Mucosa of rectum (tissue), 2 donors: Measurements from ENCODE around the gene PLEKHH3.
"Not testable (repeated sequence)": the region's sequence is repeated elsewhere in the genome, so short reads cannot be mapped to it uniquely, and the experiment has no call there.

Experiments used
- H3K27ac ChIP-seq, 2 donors: one replicate each; pipeline ENCODE4 v1.7.0; 2013; ENCODE audit warnings: inconsistent platforms in 2 of 2, low read depth in 2 of 2, low read length in 2 of 2
- H3K27me3 ChIP-seq, 2 donors: one replicate each; pipeline ENCODE4 v1.7.0; 2013; ENCODE audit warnings: low read length in 2 of 2; ENCODE audit not compliant: control insufficient read depth in 2 of 2, insufficient read depth in 2 of 2
- H3K36me3 ChIP-seq, 2 donors: one replicate each; pipeline ENCODE4 v1.7.0; 2013; ENCODE audit warnings: low read length in 2 of 2; ENCODE audit not compliant: control insufficient read depth in 2 of 2, insufficient read depth in 2 of 2
- H3K4me1 ChIP-seq, 2 donors: one replicate each; pipeline ENCODE4 v1.7.0; 2013; ENCODE audit warnings: low read length in 2 of 2, mild to moderate bottlenecking in 1 of 2; ENCODE audit not compliant: control insufficient read depth in 2 of 2, insufficient read depth in 2 of 2
- H3K4me3 ChIP-seq, 2 donors: one replicate each; pipeline ENCODE4 v1.7.0; 2013; ENCODE audit warnings: low read length in 2 of 2
- H3K9ac ChIP-seq, 2 donors: one replicate each; pipeline ENCODE4 v1.7.0; 2013; ENCODE audit warnings: low read length in 2 of 2, low read depth in 1 of 2, mild to moderate bottlenecking in 1 of 2
- H3K9me3 ChIP-seq, 2 donors: one replicate each; pipeline ENCODE4 v1.7.0; 2013; ENCODE audit warnings: low read length in 2 of 2; ENCODE audit not compliant: control insufficient read depth in 2 of 2
- donor health status: healthy.
- donor health status: Normal muscosa, but diverticular disease.

Gene PLEKHH3

GRCh38 chr17:42639525-42640113 lies 37.2 kb downstream of the PLEKHH3 start:
- H3K27ac ChIP-seq, result no peak overlapping the region
- H3K9ac ChIP-seq, result no peak overlapping the region
- no peaks in the 10 kb centered on the region for H3K4me1 ChIP-seq
- H3K9me3 ChIP-seq, result no peaks in the 10 kb centered on the region
- H3K27me3 ChIP-seq, result no peaks in the 10 kb centered on the region
- no peak overlapping the region for H3K4me3 ChIP-seq
- H3K36me3 ChIP-seq, result no peaks in the 10 kb centered on the region

DNA sequence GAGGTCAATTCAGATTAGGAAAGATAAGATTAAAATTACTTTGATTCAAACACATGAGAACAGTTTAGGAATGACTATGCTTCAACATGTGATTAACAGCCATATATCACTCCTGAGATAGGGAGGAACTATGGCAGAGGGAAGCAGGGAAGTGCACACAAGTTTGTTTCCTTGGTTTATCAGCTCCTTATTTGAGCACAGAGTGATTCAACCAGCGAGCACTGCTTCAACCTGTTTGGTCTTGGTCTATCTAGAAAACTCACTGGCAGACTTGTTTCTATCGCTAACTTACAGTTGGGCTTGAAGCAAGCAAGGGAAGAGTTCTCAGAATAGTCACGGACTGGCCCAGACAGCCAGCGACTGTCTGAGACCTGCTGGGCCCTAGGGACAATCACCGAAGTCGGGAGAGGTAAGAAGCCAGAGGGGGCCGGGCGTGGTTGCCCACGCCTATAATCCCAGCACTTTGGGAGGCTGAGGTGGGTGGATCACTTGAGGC lies 43.8 kb downstream of the PLEKHH3 start:
- no peak overlapping the region for H3K27ac ChIP-seq
- H3K9me3 ChIP-seq, result no peaks in the 10 kb centered on the region
- no peaks in the 10 kb centered on the region for H3K27me3 ChIP-seq
- H3K4me1 ChIP-seq, result no peaks in the 10 kb centered on the region
- no peaks in the 10 kb centered on the region for H3K36me3 ChIP-seq
- no peak overlapping the region for H3K4me3 ChIP-seq
- H3K9ac ChIP-seq, result no peak overlapping the region

- Histone ChIP-seq H3K27ac (no peak overlapping the region), H3K27me3 (no peaks in the 10 kb centered on the region), H3K4me1 (peaks cover 0 to under 1% of the 10 kb centered on the region in 2 donors), H3K9me3 (no peaks in the 10 kb centered on the region), H3K9ac (no peak overlapping the region), H3K4me3 (no peak overlapping the region), H3K36me3 (no peaks in the 10 kb centered on the region)
Observed at GRCh38 chr17:42629411-42630009, 47.3 kb downstream of the PLEKHH3 start.

GRCh38 chr17:42627032-42627764 lies 49.6 kb downstream of the PLEKHH3 start:
- not testable (repeated sequence) for H3K27me3 ChIP-seq

DNA sequence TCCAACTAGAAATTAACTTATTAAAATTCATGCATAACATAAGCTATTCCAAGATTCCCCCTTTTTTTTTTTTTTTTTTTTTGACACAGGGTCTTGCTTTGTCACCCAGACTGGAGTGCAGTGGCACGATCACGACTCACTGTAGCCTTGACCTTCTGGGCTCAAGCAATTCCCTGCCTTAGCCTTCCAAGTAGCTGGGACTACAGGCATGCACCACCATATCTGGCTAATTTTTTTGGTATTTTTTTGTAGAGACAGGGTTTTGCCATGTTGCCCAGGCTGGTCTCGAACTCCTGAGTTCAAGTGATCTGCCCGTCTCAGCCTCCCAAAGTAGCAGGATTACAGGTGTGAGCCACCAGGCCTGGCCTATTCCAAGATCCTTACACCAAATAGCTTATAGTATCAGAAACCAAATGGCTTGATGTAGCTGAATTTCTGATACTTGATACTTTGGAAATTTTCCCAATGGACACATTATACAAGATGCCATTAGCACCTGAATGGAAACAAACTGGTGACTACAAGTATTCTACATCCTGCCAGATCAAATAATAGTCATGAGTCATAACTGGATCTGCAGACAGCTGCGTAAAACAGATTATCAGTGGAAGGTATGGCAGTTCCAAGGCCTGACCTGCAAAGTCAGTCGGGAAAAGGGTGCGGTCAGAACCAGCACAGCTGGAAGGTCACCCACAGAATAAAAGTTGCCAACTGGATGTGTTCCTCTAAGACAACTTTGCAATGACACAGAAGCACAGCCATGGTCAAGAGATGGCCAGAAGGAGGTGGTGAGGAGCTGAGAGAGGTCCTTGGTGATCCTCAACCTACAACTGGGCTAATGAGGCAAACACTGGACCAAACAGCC lies 52.8 kb downstream of the PLEKHH3 start:
- Histone ChIP-seq H3K9ac (no peak overlapping the region), H3K9me3 (no peaks in the 10 kb centered on the region), H3K36me3 (no peaks in the 10 kb centered on the region), H3K27ac (peak overlapping the region; percentile 33 to 66), H3K27me3 (no peaks in the 10 kb centered on the region), H3K4me1 (peaks cover under 1 to 6% of the 10 kb centered on the region in 2 donors), H3K4me3 (no peak overlapping the region)

More at GRCh38 chr17:42627032-42627764, 49.6 kb downstream of the PLEKHH3 start:
- H3K9ac ChIP-seq, H3K9me3 ChIP-seq, H3K4me3 ChIP-seq, H3K27ac ChIP-seq, H3K4me1 ChIP-seq, H3K36me3 ChIP-seq: not testable (repeated sequence)

- no peak overlapping the region for H3K4me3 ChIP-seq
- peaks cover 8 to 12% of the 10 kb centered on the region in 2 donors for H3K4me1 ChIP-seq
- H3K27me3 ChIP-seq, result no peaks in the 10 kb centered on the region
- no peak overlapping the region for H3K9ac ChIP-seq
- no peak overlapping the region for H3K27ac ChIP-seq
- H3K9me3 ChIP-seq, result no peaks in the 10 kb centered on the region
- H3K36me3 ChIP-seq, result no peaks in the 10 kb centered on the region
Observed at GRCh38 chr17:42623271-42623670, 53.5 kb downstream of the PLEKHH3 start.

- H3K4me1 ChIP-seq, result peaks cover 8 to 12% of the 10 kb centered on the region in 2 donors
- not testable (repeated sequence) for H3K27ac ChIP-seq, H3K9ac ChIP-seq
Observed at GRCh38 chr17:42621987-42622386, 54.8 kb downstream of the PLEKHH3 start.

GRCh38 chr17:42618442-42619150 lies 58.2 kb downstream of the PLEKHH3 start:
- Histone ChIP-seq H3K27me3 (no peaks in the 10 kb centered on the region), H3K9ac (peak overlapping the region in 1 of 2 donors; percentile 26), H3K27ac (peak overlapping the region in 1 of 2 donors; percentile 61), H3K4me3 (peak overlapping the region; percentile 30 to 45), H3K36me3 (peaks cover 10 to 13% of the 10 kb centered on the region in 2 donors), H3K4me1 (peaks cover 8% of the 10 kb centered on the region in 2 donors), H3K9me3 (no peaks in the 10 kb centered on the region)

More at GRCh38 chr17:42621987-42622386, 54.8 kb downstream of the PLEKHH3 start:
- not testable (repeated sequence) for H3K4me3 ChIP-seq, H3K36me3 ChIP-seq, H3K9me3 ChIP-seq, H3K27me3 ChIP-seq

DNA sequence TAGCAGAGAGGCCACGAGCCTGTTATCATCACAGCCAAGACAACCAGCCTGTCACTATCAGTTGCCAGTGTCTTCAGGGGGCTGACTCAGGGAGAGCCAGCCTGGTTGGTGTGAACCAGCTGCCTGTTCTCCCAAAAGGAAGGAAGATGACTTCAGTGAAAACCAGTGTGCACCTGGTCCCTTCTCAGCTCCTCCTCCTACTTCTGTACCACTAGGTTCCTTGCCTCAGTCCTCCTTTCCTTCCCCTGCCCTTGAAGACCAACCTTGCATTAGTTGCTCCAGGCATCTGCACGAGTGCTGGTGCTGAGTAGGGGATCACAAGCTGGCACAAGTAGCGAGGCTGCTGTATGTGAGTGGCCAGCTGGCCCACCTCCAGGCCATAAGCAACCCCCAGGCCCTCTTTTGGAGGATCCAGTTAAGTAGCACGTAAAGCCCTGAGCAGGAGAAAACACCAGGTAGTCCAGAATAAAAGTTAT lies 58.8 kb downstream of the PLEKHH3 start:
- Histone ChIP-seq H3K4me1 (peaks cover 8% of the 10 kb centered on the region in 2 donors), H3K9me3 (no peaks in the 10 kb centered on the region), H3K4me3 (no peak overlapping the region), H3K9ac (no peak overlapping the region), H3K27ac (peak overlapping the region in 1 of 2 donors; percentile 61), H3K27me3 (no peaks in the 10 kb centered on the region), H3K36me3 (peaks cover 11 to 19% of the 10 kb centered on the region in 2 donors)
